GM08714 (cell line): ENCODE results near the gene CTBP1.
A peak's percentile ranks its signal among the peaks of the same experiment; 100 is the strongest.

Experiments
- H3K4me3 ChIP-seq: fragments of 200-500 bp; sonication (Bioruptor generic); 2 replicates; pipeline ENCODE4 v1.5.1; 2014; ENCODE audit warnings: mild to moderate bottlenecking, low read length, inconsistent platforms
- ZNF274 ChIP-seq: IDR thresholded peaks from 2 replicates; pipeline ENCODE4 v1.6.1; 2012; ENCODE audit warnings: mild to moderate bottlenecking, low read depth, low read length

The CTBP1 gene

DNA sequence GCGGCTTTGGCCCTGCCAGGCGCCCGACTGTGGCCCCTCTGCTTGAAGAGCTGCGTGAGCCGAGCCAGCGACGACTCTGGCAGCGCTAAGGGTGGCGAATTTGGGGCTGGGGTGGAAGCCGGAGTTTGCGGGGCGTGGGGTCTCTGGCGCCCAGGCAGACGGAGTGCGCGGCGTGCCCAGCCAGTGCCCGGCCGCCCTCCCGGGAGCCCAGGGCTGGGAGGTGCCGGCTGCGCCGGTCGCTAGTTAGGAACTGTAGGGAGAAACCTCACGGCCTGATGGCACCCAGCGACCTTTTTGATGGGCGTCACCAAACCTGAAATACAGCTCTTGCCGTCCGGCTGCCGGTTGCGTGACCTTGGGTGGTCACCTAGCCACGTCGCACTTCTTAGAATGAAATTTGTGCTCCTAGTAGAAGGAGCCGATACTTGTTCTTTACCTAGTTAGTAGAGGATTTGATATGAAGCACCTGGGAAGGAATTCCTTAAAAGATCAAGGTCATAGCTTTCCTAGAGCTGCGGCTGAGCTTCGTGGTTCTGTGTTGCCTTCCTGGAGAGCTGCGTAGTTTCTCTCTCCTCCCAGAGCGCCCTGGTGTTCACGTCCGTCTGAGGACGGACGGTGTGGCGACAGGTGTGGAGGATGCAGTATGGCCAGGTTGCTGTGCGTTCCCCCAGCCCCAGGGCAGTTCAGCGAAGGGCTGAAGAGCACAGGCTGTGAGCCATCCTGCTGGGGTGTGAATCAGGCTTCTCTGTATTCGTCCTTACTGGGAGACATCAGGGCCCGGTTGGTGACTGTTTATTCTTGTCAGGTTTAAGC, 41.4 kb upstream of the CTBP1 start:
- peak overlapping the region; percentile 79 for H3K4me3 ChIP-seq
- TF ChIP-seq ZNF274 = no peak

- peak within 1 kb of the TSS; percentile 95 for H3K4me3 ChIP-seq
- no peak for TF ChIP-seq ZNF274
Measured at GRCh38 chr4:1289207-1290164, 40.6 kb upstream of the CTBP1 start, which contains the start of gene MAEA. TSS of gene MAEA (plus strand) at chr4:1289891. CDS start at chr4:1289914, 23 bp downstream.

DNA sequence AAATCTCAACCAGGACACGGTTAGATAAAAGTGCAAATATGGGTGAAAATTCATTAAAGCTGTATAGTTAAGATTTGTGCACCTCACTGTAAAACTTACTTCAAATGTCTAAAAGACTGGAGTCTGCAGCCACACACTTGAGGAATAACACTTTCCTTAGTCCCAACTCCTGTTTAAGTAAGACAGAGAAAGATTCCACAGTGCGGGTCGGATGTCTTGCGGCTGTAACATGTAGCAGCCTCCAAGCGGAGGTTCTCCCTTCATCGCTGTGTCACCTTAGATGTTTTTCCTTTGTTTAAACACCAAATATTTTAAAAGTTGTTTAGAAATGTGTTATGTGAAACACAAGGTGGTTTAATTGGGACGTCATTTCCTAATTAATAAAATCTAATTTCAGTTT, 39.9 kb upstream of the CTBP1 start:
- H3K4me3 ChIP-seq = peak overlapping the region; percentile 95
- no peak for TF ChIP-seq ZNF274

GRCh38 chr4:1285790-1286553, 37.0 kb upstream of the CTBP1 start:
- TF ChIP-seq ZNF274 = no peak
- no peak overlapping the region for H3K4me3 ChIP-seq

GRCh38 chr4:1285151-1285789, 36.3 kb upstream of the CTBP1 start:
- TF ChIP-seq ZNF274 = no peak
- no peak overlapping the region for H3K4me3 ChIP-seq

- H3K4me3 ChIP-seq = no peak overlapping the region
- TF ChIP-seq ZNF274 = no peak
Measured at GRCh38 chr4:1283711-1284110, 34.8 kb upstream of the CTBP1 start.

GRCh38 chr4:1279253-1279652, 30.3 kb upstream of the CTBP1 start:
- no peak for TF ChIP-seq ZNF274
- no peak overlapping the region for H3K4me3 ChIP-seq

- TF ChIP-seq ZNF274 = no peak
Measured at GRCh38 chr4:1277667-1278665, 29.0 kb upstream of the CTBP1 start.

GRCh38 chr4:1276984-1277383, 28.1 kb upstream of the CTBP1 start:
- no peak for TF ChIP-seq ZNF274

More at GRCh38 chr4:1277667-1278665, 29.0 kb upstream of the CTBP1 start:
- H3K4me3 ChIP-seq = no peak overlapping the region

DNA sequence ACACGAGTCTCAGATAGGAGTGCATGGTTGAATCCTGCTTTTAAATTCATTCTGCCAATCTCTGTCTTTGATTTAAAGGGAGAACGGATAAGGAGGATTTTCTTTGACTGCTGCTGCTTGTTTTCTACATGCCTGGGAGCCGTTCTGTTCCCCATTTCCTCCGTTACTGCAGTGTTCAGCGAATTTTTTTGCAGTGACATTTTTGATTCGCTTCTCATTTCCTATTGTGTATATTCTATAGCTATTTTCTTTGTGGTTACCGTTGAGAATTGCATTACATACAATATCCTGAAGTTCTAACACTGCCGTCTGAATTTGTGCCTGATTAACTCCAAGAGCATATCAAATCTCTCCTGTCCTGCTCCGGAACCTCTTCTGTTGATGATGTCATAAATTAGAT, 25.9 kb upstream of the CTBP1 start:
- no peak for TF ChIP-seq ZNF274
- H3K4me3 ChIP-seq = no peak overlapping the region

More at GRCh38 chr4:1276984-1277383, 28.1 kb upstream of the CTBP1 start:
- no peak overlapping the region for H3K4me3 ChIP-seq

- H3K4me3 ChIP-seq = no peak overlapping the region
- TF ChIP-seq ZNF274 = no peak
Measured at GRCh38 chr4:1271686-1272085, 22.8 kb upstream of the CTBP1 start.

- no peak overlapping the region for H3K4me3 ChIP-seq
- no peak for TF ChIP-seq ZNF274
Measured at GRCh38 chr4:1269209-1269608, 20.3 kb upstream of the CTBP1 start.
